ENCODE results near the gene RIIAD1. TPM values are rescaled to one million over a fixed set of nuclear protein-coding genes. Genes with fewer than 3 reads are reported as not detected.
A peak's percentile ranks its signal among the peaks of the same experiment; 100 is the strongest.
"Not testable (repeated sequence)": the region's sequence is repeated elsewhere in the genome, so short reads cannot be mapped to it uniquely, and the experiment has no call there.

Gene RIIAD1, protein sequence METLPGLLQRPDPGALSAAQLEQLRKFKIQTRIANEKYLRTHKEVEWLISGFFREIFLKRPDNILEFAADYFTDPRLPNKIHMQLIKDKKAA
- 8.3 TPM for total RNA-seq
- long read RNA-seq, partial matches to known transcripts: 0 of 1 reads
- long read RNA-seq, other reads (novel, unspliced or antisense): 0 of 1 reads

DNA sequence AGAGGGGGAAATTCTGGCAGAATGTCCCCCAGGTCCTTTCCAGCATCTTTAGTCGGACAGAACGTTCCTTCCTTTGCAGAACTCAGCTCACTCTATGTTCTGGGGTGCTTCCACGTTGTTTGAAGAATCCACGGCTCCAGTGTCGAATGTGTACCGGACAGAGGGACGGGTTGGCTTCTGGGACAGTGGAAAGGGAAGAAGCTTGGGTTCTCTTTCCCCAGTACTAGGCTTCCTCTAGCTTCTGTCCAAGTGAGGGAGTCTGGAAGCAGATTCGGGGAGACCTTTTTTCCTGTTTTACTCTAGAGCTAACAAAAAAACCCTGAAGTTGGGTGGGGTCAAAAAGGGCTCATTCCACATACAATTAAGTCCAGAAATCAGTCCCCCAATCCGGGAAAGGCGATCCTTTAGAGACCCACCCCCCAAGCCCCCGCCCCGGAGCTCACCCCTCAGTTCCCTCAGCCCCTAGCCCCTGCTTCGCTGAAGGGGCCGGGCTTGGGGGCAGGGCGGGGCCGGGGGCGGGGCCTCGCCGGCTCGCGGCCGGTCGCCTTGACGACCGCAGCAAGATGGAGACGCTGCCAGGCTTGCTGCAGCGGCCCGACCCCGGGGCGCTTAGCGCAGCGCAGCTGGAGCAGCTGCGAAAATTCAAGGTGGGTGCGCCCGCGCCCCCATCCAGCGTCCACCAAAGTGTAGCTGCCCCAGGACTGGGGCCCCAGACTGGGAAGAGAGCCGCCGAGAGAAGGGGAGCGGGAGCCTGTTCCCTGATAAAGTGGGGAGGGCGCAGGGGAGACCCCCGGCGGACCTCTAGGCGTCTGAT is at the start of gene RIIAD1:
TSS of gene RIIAD1 (plus strand) at position 549 of the 814 bp plus-strand sequence. CDS start at position 564, 15 bp downstream.
- intact Hi-C loops (cut with DNase I): no loop called here
- ATAC-seq (ENCODE audit: poor library complexity): peak; percentile 86
- peak; percentile 56 for DNase-seq

DNA sequence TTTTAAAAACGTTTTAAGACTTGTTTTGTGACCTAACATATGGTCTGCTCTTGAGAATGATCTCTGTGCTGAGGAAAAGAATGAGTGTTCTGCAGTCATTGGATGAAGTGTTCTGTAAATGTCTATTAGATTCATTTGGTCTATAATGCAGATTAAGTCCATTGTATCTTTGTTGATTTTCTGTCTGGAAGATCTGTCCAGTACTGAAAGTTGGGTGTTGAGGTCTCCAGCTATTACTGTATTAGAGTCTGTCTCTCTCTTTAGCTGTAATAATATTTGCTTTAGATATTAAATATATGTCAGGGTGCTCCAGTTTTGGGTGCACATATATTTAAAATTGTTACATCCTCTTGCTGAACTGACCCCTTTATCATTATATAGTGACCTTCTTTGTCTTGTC is 47.9 kb upstream of the RIIAD1 start:
- no peak for ATAC-seq (ENCODE audit: poor library complexity)
- intact Hi-C loops (cut with DNase I): loop anchor here (10.0 kb wide), 1 partner anchor 61 kb away; no protein-coding TSS in a partner anchor
- no peak for DNase-seq

DNA sequence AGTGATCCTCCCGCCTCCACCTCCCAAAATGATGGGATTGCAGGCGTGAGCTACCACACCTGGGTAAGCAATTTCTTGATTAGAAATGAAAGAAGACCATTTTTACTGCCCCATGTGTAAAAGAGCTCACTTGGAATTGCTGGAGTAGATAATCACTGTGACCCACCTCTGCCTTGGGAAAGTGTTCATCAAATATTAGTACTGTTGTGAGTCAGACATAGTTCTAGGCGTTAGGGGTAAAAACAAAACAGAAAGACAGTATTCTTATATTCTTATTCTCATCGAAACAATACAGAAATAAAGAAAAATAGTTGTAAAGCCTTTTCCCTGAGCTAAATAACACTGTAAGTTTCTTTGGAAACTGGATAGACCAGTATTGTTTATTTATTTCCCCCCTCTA is 40.9 kb upstream of the RIIAD1 start:
- intact Hi-C loops (cut with DNase I): no loop called here
- ATAC-seq (ENCODE audit: poor library complexity) (no peak), DNase-seq (no peak)

DNA sequence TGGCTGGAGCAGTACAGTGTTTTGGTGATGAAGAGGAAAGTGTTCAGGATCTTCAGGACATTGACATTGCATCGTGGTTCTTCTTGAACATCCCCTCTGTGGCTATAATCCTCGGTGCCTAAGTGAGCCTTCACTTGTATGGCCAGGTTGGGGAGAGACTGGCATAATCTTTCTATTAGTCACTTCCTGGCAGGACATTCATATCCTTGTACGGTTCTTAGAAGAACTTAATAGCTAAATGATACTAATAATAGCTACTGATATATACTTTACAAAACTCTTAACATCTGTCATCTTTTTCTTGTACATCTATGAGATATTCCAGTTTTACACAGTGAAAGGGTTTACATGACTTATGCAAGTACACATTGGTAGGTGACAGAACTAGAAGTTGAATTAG is 40.5 kb upstream of the RIIAD1 start:
- intact Hi-C loops (cut with DNase I): no loop called here
- no peak for DNase-seq
- ATAC-seq (ENCODE audit: poor library complexity): no peak

DNA sequence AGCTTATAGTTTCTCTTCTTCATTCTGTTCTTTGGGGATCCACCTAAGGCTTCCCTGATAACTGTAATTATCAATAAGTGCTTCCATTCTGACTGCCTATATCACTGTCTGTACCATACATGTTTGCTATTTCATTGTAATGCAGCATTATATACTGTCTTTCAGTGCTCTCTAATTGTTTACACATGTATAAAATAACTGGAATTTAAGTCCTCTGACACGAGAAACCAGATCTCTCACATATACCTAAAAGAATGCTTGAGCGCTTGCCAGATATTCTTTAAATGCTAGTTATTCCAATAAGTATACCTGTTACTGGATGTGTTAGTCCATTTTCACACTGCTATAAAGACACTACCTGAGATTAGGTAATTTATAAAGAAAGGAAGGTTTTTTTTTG is 39.4 kb upstream of the RIIAD1 start:
- intact Hi-C loops (cut with DNase I): no loop called here

DNA sequence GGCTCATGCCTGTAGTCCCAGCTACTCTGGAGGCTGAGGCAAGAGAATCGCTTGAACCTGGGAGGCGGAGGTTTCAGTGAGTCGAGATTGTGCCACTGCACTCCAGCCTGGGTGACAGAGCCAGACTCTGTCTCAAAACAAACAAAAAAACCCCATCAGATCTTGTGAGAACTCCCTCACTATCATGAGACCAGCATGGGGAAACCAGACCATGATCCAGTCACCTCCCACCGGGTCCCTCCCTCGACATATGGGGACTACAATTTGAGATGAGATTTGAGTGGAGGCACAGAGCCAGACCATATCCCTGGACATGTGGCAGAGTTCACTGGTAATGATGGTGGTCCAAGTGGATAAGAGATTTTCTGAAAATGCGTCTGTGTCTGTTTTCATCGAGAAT is 38.4 kb upstream of the RIIAD1 start:
- DNase-seq; ATAC-seq (ENCODE audit: poor library complexity); intact Hi-C loops (cut with DNase I): not testable (repeated sequence)

More for the DNA sequence above, 39.4 kb upstream of the RIIAD1 start:
- DNase-seq (no peak), ATAC-seq (ENCODE audit: poor library complexity) (no peak)

DNA sequence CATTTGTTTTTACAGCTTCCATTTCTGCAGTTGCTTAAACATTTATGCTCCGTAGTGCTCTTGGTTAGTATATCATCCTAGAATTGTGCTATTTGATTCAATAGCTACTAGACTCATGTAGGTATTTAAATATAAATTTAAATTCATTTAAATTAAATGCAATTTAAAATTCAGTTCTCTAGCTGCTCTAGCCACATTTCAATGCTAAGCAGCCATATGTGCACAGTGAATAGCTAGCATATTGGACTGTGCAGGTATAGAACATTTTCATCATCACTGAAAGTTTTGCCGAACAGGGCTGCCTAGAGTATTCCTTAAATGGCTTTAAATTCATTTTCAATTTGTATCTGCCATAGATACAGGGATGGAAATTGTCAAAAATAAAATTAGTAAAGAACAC is 37.2 kb upstream of the RIIAD1 start:
- intact Hi-C loops (cut with DNase I): no loop called here
- no peak for ATAC-seq (ENCODE audit: poor library complexity)
- no peak for DNase-seq

DNA sequence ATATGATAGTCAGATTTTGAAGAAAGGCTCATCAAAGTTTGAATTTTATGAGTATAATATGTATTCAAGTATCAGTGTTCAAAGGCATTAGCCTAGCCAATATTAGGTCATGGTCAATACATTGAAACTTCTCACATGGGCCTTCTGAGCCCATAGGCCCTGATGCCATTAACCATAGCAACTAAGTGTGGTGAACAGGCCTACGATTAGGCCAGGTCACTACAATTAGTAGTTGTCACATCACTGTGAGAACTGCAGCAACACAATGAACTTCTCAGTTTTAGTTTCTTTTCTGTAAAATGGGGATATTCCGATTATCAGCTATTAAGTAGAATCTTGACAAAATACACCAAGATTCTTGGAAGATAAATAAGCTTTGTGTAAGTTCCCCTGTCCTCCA is 34.8 kb upstream of the RIIAD1 start:
- ATAC-seq (ENCODE audit: poor library complexity) (no peak), DNase-seq (no peak)
- intact Hi-C loops (cut with DNase I): no loop called here

DNA sequence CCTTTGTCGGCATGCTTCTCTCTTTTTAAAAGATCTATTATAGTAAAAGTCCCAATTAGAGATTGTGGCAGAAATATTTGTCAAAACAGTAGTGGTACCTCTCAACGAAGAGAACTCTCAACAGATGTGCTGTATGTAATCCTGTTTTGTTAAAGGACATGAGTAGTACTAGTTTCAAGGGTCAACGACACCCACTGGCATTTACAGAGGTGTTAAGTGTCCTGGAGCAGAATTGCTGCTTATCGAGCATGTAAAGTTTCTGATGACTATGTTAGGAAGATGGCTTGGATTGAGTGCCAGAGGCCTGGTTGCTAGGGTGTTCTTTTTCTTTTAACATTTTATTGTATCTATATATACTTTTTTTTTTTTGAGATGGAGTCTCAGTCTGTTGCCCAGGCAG is 31.8 kb upstream of the RIIAD1 start:
- DNase-seq (no peak), ATAC-seq (ENCODE audit: poor library complexity) (peak; percentile 41)
- intact Hi-C loops (cut with DNase I): no loop called here

DNA sequence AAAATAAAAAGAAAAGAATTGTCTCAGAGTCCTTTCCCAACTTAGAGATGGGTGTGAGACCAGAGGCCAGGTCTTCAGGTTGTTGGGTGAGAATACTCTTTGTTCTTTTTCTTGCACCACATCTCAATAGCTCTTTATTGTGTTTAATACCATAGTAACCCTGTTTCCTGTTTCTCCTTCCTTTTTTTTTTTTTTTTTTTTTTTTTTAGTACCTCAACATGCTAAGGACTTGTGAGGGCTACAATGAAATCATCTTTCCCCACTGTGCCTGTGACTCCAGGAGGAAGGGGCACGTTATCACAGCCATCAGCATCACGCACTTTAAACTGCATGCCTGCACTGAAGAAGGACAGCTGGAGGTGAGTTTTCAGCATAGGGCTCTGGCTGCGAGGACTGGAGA is 29.1 kb upstream of the RIIAD1 start:
- DNase-seq: no peak
- intact Hi-C loops (cut with DNase I): loop anchor here (5.0 kb wide), 1 partner anchor 45 kb away; no protein-coding TSS in a partner anchor
- ATAC-seq (ENCODE audit: poor library complexity): no peak

DNA sequence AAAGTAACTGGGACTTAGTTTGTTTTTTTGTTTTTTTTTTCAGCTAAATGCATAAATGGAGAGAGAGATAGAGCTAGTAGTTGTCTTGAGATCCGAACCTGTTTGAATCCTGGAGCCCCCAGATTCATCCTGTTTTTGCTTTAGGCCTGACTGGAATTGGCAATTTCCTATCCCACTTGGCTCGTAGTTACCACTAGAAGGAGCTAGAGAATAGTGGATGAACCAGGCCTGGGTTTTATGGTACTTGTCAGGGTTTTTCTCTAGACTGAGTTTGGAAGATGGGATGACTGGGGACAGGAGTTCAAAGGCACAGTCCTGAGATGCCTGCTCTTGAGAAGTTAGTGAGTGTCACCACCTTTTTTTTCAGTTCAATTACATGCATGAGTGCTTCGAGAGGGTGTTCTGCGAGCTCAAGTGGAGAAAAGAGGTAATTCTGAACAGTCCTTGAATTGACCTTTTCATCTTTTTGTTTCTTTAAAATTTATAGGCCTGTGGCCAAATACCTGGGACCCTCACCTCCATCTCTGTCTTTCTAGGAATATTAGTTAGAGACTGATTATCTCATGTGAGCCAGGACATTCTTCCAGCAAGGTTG is 28.2 kb upstream of the RIIAD1 start:
- intact Hi-C loops (cut with DNase I): loop anchor here (5.0 kb wide), 1 partner anchor 44 kb away; no protein-coding TSS in a partner anchor
- ATAC-seq (ENCODE audit: poor library complexity) (peak; percentile 57), DNase-seq (no peak)

DNA sequence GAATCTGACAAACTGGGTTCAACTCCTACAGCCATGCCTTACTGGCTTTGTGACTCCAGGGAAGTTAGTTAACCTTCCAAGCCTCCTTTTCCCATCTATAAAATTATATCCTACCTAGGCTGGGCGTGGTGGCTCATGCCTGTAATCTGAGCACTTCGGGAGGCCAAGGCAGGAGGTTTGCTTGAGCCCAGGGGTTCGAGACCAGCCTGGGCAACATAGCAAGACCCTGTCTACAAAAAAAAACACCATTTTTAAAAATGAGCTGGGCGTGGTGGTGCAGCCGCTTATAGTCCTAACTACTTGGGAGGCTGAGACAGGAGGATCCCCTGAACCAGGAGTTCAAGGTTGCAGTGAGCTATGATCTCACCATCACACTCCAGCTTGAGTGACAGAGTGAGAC is 19.8 kb upstream of the RIIAD1 start:
- DNase-seq: no peak
- no peak for ATAC-seq (ENCODE audit: poor library complexity)
- intact Hi-C loops (cut with DNase I): no loop called here

DNA sequence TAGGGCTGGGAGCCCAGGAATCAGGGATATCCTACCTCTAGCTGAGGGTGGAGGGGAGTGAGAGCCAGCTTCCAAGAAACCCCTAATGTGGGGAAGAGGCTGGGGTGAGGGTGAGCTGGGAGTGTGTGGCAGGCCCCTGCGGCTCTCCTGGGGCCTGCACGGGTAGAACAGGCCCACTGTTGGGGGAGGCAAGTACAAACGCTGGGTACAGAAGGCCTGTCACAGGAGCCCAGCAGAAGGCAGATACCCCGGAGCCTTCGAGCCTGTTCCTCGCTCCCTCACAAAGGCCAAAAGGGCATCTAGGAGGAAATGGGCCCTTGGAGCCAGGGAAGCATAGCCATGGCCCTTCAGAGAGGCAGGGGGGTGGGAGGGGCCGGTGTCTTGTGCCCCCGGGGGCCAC is 18.4 kb upstream of the RIIAD1 start:
- ATAC-seq (ENCODE audit: poor library complexity): no peak
- DNase-seq: no peak
- intact Hi-C loops (cut with DNase I): no loop called here

DNA sequence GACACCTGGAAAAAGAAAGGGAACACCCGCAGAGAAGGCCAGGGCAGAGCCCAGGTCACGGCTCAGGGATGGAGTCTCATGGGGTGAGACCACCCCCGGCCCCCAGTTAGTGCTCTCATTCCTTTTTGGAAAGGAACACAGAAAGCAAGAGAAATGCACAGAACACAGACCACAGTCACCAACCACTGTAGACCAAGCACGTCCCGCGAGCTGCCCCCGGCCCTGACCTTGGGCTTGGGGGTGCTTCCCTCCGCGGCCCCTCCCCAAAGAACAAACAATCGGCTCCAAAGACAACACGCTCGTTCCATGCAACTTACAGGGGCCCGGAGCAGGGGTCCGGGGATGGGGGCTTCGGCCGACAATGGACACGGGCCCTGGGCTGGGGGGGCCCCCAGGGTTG is 17.5 kb upstream of the RIIAD1 start:
- ATAC-seq (ENCODE audit: poor library complexity) (no peak), DNase-seq (no peak)
- intact Hi-C loops (cut with DNase I): no loop called here

DNA sequence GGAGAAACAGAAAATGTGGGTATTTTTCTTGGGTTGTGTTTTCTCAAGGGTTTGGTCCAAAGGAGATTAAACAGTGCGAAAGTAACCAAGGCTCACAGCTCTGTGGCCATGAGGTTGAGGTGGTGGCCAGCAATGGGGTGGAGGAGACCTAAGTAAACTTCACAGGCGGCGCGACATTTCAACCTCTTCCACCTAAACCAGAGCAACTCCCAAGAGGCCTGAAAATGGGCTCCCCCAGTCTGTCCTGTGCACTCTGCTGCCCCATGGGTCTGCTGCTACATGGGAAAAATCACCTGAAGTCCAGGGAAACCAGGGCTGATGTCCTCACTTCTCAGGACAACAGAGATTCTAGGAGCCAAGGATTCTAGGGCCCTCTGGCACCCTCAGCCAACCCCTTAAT is 17.1 kb upstream of the RIIAD1 start:
- DNase-seq (no peak), ATAC-seq (ENCODE audit: poor library complexity) (no peak)
- intact Hi-C loops (cut with DNase I): no loop called here

DNA sequence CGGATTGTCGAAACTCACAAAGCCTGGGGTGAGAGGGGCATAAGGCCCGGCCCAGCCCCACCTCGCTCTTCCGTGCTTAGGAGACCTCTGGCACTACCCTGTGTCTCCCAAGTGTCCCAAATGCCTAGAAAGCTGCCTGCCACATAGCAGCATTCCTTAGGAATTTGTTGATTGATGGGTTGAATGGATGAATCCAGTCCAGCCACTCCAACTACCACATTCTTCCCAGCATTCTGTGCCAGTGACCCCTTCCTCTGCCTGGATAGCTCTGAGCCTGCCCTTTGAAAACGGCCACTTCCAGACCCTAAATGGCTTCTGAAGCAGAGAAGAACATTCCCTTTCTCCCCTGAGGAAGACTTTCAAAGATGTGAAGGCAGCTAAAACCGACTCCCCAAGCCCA is 16.2 kb upstream of the RIIAD1 start:
- intact Hi-C loops (cut with DNase I): no loop called here
- no peak for ATAC-seq (ENCODE audit: poor library complexity)
- no peak for DNase-seq

DNA sequence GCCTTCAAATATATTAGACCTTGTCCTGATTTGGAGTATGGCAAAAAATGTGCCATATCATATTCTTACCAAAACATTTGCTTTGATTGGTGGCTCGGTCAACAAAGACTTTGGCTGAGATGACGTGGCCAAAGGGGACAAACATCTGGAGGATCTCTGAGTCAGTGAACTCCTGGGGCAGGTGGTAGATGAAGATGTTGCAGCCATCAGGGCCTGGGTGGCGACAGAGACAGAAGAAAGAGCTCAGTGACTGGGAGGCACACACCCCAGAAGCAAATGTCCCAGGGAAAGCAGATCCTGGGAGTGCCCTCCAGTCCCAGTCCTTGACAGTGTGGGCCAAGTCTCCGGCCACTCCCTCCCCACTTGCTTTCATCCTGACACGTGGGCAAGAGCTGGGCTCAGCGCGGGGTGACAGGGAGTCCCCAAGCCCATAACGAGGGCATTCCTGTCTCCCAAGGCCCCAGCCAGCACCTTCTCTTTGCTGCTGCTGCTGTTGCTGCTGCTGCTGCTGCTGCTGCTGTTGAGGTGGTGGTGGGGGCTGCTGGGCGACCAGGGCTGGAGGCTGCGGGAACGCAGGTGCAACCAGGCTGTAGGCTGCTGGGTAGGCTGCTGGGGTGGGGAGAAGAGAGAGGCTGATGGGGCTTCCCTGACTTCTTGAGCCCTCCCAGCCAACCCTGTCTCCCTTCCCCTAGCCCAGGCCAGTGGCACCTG is 15.4 kb upstream of the RIIAD1 start:
- ATAC-seq (ENCODE audit: poor library complexity) (no peak), DNase-seq (no peak)
- intact Hi-C loops (cut with DNase I): no loop called here

DNA sequence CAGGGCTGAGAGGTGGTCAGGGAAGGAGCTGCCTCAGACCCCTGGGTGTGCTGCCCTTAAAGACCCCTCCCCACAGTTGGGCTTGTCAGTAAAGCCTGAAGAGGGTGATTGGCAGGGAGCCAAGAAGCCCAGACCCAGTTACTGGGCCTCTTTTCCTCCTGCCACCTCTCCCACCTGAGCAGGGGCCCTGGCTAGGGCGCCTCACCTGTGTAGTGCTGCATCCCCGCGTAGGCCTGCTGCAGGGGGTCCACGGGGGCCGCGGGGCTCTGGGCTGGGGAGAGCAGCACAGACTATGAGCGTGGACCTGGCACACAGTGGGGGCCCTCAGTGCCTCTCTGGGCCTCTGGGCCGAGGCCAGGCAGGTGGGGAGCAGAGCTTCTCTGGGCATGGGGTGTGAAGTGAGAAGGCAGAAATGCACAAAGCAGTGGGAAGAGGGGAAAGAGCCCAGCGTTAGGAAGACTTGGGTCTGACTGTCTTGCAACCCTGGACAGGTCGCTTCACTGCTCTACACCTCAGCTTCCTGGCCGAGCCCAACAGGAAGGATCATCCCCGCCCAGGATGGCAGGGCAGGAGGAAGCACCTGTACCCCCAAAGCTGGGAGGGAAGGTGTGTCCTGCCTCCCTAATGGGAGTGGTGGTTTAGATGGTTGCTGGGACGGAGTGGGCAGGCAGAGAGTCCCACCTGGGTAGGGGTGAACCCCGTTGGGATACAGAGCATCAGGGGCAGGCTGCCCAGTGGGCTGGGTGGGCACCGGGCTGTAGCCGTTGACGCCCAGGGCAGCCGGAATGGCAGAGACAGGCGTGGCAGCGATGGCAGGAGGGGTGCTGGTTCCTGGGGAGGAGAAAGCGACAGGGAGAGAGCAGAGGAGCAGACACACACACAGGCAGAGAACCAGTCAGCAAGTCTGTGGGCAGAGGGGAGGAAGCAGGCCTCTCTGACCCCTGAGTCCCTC is 14.6 kb upstream of the RIIAD1 start:
- ATAC-seq (ENCODE audit: poor library complexity) (no peak), DNase-seq (no peak)
- intact Hi-C loops (cut with DNase I): no loop called here
